HCT116 (cell line): Measurements from ENCODE around the gene DIPK2B.

Source experiments
- CTCF ChIP-seq, 3 experiments: fragments of 200-600 bp in 1 of 3; sonication (generic) in 1 of 3; IDR thresholded peaks in 2 of 3; conservative IDR thresholded peaks in 1 of 3; 2 replicates each; pipeline ENCODE4 v1.5.1; 2012 to 2017; ENCODE audit warnings: low read depth in 2 of 3, low read length in 2 of 3, antibody characterized with exemption in 1 of 3, borderline replicate concordance in 1 of 3, control low read depth in 1 of 3, mild to moderate bottlenecking in 1 of 3, mixed read lengths in 1 of 3, mixed run types in 1 of 3, moderate library complexity in 1 of 3; ENCODE audit not compliant: insufficient read depth in 1 of 3
- EZH2 ChIP-seq: fragments of 200-600 bp; sonication (generic); IDR thresholded peaks from 2 replicates; pipeline ENCODE4 v1.6.1; 2017; ENCODE audit warnings: antibody characterized with exemption, mixed run types
- MAX ChIP-seq: IDR thresholded peaks from 2 replicates; pipeline ENCODE4 v1.6.1; 2012
- POLR2A ChIP-seq: IDR thresholded peaks from 2 replicates; pipeline ENCODE4 v1.7.0; 2011; ENCODE audit warnings: borderline replicate concordance; ENCODE audit not compliant: insufficient read depth, insufficient read length; ENCODE audit errors: extremely low read depth
- REST ChIP-seq: IDR thresholded peaks from 2 replicates; pipeline ENCODE4 v1.6.1; 2012; ENCODE audit warnings: low read depth
- SP1 ChIP-seq: IDR thresholded peaks from 2 replicates; pipeline ENCODE4 v1.6.1; 2012; ENCODE audit warnings: low read depth
- ZBTB33 ChIP-seq: IDR thresholded peaks from 2 replicates; pipeline ENCODE4 v1.6.1; 2011; ENCODE audit warnings: mild to moderate bottlenecking, low read length, moderate library complexity; ENCODE audit not compliant: insufficient replicate concordance; ENCODE audit errors: extremely low read depth

GRCh38 chrX:45191383-45191782 is 9.3 kb downstream of the DIPK2B start:
- TF ChIP-seq REST (no peak), MAX (no peak), CTCF (IDR thresholded peaks at IDR 0.05 in 2 of 3, conservative IDR thresholded peaks at IDR 0.05 in 1 of 3; ENCODE audit: borderline replicate concordance in 1 of 3, insufficient read depth in 1 of 3, low read depth in 2 of 3, low read length in 2 of 3) (no peak), EZH2 (no peak), ZBTB33 (no peak), SP1 (no peak), POLR2A (no peak)
